GM21717 (cell line): ENCODE measurements around the gene PYGM.

Experiments used
- ATAC-seq: cut with Tn5 transposase; IDR thresholded peaks from one replicate; pipeline ENCODE4 v1.9.1; 2021; ENCODE audit warnings: mild to moderate bottlenecking, moderate library complexity; ENCODE audit not compliant: unreplicated experiment

PYGM gene

DNA sequence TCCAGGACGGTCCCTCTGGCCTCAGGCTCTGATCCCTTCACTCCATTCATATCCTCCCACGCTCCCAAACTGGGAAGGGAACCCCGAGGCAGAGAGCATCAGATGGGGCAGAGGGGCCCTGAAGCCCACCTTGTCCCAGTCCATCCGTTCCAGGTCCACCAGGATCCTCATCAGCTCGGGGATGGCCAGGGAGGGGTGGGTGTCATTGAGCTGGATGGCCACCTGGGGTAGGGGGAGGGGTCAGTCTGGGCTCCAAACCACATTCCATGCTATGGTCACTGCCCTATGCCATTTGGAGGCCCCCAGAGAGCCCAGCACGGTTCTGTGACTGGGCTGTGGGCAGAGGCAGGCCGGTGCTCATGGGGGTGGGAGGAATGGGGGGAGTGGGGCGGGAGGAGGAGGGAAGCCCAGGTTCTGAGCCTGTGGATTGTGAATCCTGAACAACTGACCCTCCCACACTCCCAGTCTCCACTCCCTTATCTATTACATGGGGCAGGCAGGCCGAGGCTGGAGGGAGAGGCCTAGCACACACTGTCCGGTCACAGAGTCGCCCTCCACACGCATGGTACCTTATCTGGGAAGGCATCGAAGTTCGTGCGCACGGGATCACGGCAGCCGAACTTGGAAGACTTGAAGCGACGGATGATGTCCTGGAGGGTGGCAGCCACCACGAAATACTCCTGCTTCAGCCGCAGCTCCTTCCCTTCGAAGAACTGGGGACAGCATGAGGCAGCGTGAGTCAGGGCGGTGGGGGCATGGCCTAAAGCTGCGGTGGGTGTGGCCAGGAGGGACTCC is 5.5 kb downstream of the PYGM start:
- no peak for ATAC-seq

DNA sequence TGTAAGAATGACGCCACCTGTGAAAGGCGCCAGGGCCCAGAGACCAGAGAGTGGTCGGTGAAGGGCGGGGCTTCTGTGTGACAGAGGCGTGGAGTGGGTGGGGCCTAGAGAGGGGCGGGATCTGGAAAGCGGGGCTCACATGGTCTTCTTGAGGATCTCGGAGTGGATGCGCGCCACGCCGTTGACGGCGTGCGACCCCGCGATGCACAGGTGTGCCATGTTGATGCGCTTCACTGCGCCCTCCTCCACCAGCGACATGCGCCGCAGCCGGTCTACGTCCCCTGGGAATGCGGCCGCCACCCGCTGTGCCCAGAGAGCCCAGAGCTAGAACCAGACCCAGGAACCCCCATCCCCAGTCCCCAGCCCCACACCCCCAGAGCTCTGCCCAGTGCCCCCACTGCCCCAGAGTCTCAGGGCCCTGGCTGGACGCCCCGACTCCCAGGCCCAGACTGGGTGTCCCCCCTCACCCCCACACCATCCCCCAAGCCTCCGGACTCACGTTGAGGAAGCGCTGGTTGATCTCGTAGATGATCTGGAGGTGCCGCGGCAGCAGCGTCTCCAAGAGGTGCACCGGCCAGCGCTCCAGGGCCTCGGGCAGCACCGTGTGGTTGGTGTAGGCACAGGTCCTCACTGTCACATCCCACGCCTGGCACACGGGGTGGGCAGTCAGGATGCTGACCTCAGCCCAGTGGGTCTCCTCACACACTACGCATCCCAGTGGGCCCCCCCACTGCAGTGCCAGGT is 6.2 kb downstream of the PYGM start:
- ATAC-seq: no peak

DNA sequence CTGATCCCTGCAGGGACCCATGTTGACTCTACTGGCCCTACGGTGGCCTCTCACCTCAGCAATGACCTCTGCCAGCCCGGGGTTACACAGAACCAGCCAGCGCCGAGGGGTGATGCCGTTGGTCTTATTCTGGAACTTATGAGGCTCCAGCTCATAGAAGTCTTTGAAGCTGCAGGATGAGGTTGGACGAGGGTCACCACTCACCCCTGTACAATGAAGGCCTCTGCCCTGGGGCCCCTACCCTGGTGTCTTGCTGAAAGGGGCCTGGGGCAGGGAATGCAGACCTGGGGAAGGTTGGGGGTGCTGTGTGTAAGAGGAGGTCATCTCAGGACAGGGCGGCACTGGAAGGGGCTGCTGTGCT is 6.8 kb downstream of the PYGM start:
- no peak for ATAC-seq

DNA sequence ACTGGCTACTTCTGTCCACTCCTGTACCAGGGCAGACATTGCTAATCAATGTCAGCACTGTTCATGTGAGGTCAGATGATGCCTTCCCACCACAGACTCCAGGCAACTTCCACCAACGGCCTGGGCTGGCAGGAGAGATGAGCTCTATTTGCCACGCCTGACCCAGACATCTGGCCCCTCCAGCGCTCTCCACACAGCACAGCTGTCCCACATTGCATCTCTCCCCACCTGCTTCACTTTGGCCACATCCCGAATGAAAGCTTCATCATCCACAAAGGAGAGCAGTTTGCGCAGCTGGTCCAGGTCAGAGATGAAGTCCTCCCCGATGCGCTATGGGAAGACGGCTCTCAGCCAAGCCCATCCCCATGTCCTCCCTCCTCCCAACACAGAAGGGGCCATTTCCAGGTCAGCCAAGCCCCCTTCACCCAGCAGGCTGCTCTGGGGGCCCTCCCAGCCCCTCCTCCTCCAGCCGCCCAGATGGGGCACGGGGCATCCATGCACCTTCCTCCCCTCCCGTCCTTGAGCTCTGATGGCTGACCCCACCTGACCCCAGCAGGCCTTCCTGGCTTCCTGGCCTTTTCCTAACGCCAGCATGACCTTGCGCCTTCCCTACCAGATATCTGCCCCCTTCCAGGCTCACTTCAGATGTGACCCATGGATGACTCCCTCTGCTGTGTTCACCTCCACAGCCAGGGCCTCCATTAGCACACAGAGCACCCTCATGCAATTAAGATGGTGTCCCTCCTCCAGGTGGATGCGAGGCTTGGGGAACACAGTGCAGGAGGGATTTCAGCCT is 7.4 kb downstream of the PYGM start:
- no peak for ATAC-seq

DNA sequence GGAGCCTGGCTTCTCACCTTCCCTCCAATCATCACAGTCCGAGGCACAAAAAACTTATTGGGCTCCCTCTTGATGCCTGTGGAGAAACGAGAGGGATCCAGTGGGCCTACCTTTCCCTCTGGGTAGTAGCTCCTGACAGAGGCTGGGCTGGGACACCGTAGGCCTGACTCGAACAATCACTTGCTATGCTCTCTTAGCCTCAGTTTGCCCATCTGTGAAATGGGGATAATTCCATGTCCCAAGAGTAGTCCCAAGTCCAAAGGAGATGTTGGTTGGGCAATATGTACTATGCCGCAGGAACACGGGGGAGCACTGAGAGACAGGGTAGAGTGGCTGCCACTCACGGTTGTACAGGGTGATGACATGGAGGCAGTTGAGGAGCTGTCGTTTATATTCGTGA is 8.2 kb downstream of the PYGM start:
- no peak for ATAC-seq

DNA sequence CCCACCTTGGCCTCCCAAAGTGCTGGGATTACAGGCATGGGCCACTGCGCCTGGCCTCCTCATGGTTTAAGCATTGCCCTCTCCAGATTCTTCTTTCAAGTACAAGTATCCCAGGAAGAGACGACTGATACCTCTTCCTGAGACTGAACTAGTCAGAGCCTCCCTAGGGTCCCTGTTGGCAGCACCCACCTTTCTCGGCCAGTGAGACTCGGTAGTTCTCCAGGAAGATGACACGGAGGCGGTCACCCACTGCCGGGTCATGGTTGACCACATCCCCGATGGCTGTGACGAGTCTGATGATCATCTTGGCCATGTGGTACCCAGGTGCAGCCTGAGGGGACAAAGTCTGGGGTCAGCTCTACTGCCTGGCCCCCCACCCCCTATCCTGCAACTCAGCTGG is 8.6 kb downstream of the PYGM start:
- ATAC-seq: no peak

DNA sequence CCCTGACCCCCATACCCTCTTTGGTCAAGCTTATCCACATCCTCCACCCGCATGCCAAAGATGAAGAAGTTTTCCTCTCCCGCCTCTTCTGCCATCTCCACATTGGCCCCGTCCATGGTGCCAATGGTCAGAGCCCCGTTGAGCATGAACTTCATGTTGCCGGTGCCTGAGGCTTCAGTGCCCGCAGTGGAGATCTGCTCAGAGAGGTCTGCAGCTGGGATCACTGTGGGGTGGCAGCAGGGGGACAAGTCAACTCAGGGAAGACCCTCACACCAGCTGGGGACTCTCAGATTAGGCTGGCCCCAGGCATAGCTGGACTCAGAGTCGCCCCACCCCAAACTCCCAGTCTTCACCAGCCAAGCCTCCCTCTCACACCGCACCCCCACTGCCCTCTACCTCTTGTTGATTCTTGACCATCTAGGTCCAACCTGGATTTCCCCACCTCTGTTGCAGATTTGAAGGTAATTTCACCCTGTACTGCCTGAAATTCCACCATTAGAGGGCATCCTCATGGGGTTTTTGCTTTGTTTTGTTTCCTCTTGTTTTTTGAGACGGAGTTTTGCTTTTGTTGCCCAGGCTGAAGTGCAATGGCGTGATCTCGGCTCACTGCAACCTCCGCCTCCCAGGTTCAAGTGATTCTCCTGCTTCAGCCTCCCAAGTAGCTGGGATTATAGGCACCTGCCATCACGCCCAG is 9.3 kb downstream of the PYGM start:
- no peak for ATAC-seq

DNA sequence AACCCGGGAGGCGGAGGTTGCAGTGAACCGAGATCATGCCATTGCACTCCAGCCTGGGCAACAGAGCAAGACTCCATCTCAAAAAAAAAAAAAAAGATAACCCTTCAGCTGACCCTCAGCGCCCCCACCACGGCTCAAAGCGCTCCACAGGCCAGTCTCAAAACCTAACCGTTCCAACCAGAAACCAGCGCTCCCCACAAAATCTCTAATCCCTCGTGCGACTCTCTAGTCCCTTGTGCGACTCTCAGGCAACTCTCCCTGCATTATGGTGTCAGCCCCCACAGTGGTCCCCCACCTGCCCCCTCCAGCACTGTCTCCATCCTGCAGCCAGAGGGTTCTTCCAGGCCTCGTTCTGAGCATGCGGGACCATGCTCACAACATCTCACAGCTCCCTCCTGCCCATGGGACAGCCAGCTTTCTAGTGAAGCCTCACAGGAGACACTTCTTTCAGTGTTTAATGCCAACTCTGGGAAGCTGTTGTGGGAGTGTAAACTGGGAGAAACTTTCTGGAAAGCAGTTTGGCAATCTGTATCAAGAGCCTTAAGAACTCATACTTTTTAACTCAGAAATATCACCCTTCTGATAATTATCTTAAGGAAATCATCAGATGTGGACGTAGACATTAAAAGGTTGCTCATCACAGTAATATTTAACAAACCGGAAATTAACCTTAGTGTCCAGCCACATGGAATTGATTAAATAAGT is 11.7 kb downstream of the PYGM start:
- no peak for ATAC-seq

DNA sequence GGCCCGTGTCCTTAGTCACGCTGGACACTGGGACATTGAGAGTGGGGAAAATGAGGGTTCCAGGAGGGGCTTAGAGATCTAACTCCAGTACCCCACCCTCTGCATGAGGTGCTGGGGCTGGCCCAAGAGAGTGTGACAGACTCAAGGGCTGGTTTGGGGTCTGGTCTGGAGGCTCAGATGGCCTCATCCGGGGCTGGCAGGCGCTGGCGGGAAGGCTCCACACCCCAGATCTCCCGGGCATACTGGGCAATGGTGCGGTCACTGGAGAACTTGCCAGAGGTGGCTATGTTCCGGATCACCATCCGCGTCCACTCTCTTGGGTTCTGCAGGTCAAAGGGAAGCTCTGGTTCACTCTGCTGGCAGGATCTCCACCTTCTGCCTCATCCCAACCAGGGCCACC is 13.3 kb downstream of the PYGM start:
- no peak for ATAC-seq

DNA sequence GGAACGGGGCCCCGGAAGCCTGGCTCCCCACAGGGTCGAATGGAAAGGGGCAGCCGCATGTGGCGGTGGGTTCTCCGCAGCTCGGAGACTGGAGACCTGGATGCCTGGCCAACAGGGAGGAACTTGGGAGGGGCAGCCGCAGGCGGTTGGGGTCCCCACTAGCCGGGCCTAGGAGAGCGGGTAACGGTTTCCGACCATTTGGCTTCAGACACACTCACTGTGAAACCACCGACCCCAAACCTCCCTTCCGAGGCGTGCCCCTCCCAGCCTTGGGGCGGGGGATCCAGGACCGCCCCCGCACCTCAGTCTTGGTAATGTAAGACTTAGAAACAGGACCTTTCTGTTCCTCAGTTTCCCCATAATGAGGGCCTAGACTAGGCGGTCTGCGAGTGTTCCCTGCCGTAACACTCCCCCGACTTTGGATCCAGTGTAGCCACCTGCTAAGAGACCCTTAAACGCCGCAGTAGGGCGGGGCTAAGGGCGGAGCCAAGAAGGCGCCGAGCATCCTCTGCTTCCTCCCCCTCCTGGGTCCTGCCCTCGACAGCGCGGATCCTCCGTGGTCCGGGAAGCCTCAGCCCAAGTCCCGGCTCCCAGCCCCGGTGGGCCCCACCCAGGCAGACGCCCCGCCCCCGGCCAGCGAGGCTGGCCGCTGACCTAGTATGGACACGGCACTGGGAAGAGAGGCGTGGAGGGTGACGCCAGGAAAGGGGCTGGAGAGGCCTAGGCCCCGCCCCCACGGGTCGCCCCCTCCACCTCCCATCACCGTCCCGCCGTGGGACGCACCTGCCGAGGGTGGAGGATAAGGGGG is 14.0 kb downstream of the PYGM start:
- no peak for ATAC-seq

DNA sequence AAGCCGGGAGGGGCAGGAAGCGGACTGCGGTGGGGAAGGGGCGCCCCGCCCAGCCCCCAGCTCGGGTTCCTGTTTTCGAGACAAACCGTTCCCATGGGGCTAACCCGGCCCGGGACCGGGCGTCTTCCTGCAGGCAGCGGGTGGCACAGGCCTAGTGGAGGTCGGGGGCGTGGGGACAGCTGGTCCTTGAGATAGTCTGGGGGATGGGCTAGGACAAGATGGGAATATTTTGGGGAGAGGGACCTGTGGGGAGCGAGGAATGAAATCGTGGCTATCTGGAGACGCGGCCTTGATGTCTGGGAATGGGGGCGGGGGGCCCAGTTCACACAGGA is 14.6 kb downstream of the PYGM start:
- ATAC-seq: no peak

DNA sequence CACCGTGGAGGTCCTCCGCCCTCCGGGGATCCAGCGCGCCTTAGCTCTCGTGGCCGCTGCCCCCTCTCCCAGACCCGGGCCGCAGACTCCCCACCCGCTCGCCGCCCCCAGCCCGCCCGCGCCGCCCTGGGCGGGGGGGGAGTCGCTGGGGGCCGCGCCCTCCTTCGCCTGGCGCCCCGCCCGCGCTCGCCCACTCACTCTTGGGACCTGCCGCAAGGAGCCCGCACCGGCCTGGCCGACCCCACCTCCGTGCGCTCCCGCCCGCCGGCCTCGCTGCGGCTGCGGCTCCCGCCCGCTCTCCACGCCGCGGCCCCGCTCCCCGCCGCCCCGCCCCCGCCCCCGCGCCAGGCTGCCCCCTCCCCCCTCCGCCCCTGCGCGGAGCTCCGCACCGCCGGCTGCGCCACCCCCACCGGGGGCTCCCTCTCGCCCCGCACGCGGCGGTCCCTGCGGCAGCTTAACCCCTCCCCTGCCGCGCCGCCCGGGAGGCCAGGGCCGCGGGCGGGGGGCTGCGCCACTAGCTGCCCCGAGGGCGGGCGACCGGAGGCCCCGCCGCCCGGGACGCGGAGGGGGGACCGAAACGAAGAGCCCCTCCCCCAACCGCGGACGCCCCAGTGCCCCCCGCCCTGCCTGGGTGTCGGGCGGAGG is 15.1 kb downstream of the PYGM start:
- no peak for ATAC-seq

DNA sequence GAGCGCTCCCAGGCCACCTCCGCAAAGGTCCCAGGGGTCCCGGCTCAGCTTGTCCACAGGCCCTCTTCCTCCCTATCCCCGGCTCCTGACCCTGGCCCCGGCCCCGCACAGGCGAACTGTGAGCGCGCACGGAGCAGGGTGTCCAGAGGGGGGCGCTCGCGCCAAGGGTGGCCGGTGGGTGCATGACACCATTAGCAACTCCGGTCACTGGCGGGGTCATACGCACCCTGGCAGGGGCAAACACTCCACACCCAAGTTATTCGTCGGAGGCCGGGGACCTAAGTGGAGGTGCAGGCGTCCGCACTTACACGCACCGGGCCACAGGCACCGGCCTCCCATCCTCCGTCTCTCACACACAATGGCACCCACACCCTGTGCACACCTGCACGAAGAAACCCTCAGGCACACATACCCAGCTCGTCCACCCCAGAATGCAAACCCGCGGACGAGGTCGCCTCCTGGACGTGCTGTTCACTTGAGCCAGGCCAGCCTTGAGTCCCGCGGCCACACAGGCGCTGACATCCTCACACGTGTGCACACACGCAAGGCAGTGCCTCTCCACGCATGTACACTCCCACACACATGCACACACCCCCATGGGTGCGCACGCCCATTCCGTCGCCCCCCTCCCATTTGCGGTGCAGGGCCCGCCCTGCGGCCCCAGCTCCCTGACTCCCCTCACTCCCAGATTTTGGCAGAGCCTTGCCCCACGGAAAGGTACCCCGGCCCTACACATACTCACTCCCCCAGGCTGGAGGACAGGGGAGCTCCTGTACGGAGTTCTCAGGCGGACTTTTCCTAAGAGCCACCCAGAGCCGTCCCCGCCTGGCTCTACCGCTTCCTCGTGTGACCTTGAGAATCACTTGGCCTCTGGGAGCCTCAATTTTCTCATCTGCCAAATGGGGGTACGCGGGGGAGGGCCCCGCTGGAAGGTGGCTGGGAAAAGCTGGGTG is 15.9 kb downstream of the PYGM start, which contains the start of gene RASGRP2:
Gene RASGRP2 (minus strand): TSS at position 552 of the 953 bp plus-strand sequence. CDS start 1,276 bp downstream, outside the sequence.
- ATAC-seq: no peak

DNA sequence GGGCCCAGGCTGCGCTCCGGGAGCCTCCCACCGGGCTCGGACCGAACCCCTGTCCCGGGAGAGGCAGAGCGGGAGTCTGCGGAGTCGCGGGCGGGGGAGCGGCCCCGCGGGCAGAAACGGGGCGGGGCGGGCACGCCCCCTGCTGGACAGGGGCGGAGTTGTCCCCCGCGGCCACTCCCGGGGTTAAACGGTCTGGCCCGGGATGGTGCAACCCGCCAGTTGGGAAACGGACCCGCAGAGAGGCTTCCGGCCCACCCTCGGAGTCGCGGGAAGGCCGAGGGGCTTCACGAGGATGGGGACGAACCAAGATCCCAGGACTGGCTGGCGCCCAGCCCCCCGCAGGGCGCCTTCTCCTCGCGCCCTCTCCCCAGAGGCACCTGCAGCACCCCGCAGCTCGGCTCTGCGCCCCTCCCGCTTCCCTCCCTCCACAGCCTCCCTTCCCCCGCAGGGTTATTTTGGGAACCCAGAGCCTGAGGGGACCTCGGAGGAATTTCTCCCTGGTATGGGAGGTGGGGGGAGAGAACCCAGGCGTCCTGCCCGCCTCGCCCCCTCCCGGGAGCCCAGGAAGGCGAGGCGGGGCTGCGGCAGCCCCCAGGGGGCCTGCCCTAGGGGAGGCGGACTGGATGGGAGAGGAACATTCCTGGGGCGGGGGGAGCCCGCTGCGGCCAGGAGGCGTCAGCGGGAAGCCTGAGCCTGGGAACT is 16.7 kb downstream of the PYGM start:
- ATAC-seq: no peak

DNA sequence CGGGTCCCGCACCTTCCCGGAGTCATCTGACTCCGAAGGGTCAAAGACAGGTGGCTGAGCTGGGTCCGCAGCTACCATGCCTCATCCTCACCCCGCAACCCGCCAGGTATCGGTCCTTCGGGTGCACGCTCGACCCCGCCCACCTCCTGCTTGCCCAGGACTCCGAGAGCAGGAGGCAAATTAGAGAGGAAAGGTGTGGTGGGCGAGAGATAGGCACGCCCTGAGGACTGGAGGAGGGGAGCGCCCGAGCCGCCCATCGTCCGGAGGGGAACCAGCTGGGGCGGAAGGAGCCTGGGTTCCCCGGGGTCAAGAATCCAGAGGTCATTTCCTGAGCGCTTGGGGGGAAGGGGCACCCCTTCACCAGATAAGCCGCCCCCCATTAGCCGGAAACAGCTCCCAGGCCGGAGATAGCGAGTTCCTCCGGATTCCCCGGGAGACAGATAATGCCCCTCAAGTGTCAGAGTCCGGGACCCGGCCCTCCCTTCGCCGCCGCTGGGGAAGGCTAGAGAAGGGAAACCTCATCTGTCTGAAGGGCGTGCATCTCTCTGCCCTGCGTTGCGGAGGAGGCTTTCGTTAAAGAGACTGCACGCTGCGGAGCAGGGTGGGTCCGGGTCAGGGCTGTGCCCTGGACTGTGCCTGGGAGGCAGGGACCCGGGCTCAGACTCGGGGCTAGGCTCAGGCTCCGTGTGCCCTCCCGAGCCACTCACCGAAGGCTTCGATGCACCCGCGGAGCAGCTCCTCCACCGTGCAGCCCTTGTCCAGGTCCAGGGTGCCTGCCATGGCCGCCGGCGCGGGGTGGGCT is 17.5 kb downstream of the PYGM start:
- ATAC-seq: no peak

DNA sequence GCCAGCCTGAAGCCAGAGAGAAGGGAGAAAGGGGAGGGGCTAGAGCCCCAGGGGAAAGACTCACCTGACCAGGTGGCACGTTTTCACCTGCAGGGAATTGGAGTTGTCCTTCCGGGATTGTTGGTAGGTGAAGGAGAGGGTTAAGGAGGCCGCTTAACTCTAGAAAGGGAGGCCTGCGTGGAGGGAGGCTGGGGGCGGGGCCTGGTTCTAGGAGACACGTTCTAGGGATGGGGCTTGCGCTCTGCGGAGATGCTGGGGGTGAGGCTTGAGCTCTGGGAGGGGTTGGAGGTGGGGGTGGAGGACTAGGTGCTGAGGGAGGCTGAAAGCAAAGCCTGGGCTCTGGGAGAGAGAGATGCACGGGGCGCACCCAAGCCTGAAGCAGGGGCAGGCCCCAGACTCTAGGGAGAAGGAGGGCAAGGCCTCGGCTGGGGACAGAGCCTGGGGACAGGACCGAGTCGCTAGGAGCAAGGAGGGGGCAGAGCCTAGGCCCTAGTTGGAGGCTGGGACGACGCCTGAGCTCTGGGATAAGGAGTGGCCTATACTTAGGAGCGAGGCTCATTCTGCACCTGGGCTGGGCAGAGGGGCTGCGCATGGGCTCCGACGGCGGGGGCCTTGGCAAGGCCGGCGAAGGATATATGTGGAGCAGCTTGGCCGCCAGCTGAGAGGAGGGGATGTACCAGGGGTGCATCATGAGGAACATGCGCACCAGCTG is 18.2 kb downstream of the PYGM start:
- ATAC-seq: no peak
